Heart right ventricle (tissue), 16 donors: ENCODE measurements around the gene KIF18B. TPM values are rescaled to one million over a fixed set of nuclear protein-coding genes. Genes with fewer than 3 reads are reported as not detected.

Experiments used
- ATAC-seq, 8 donors: fragments of 200-7000 bp; cut with Tn5 transposase; one replicate each; pipeline ENCODE4 v1.9.1; 2020; ENCODE audit warnings: mild to moderate bottlenecking in 8 of 8, moderate library complexity in 8 of 8, moderate number of reproducible peaks in 1 of 8
- DNase-seq, 2 donors: peaks; one replicate each; pipeline ENCODE4 v3.0.0-alpha.2; 2020
- H3K27ac ChIP-seq, 10 donors: fragments of 200-600 bp; sonication (generic) in 2 of 10; one replicate each; pipeline versions ENCODE4 v1.5.0 to v1.8.0; 2020 to 2022; ENCODE audit warnings: mild to moderate bottlenecking in 3 of 10
- H3K27me3 ChIP-seq, 7 donors: fragments of 200-600 bp; one replicate each; pipeline ENCODE4 v1.8.0; 2021 to 2022; ENCODE audit warnings: mild to moderate bottlenecking in 2 of 7
- H3K36me3 ChIP-seq, 9 donors: fragments of 200-600 bp; sonication (generic) in 1 of 9; one replicate each; pipeline versions ENCODE4 v1.5.0 to v1.8.0; 2020 to 2022; ENCODE audit warnings: mild to moderate bottlenecking in 2 of 9
- H3K4me1 ChIP-seq, 9 donors: fragments of 200-600 bp; sonication (generic) in 1 of 9; one replicate each; pipeline versions ENCODE4 v1.5.0 to v1.8.0; 2020 to 2022; ENCODE audit warnings: mild to moderate bottlenecking in 4 of 9
- H3K4me3 ChIP-seq, 10 donors: fragments of 200-600 bp; sonication (generic) in 2 of 10; one replicate each; pipeline versions ENCODE4 v1.5.0 to v1.8.0; 2020 to 2022; ENCODE audit warnings: mild to moderate bottlenecking in 7 of 10, moderate library complexity in 2 of 10
- H3K9me3 ChIP-seq, 11 donors: fragments of 200-600 bp in 10 of 11; sonication (generic) in 2 of 11; one replicate each; pipeline versions ENCODE4 v1.5.0 to v1.8.0; 2013 to 2022; ENCODE audit warnings: mild to moderate bottlenecking in 2 of 11, control low read depth in 1 of 11, moderate library complexity in 1 of 11
- CTCF ChIP-seq, 9 donors: fragments of 200-600 bp; sonication (generic) in 2 of 9; IDR thresholded peaks; one replicate each; pipeline versions ENCODE4 v1.5.0 to v1.8.0; 2021 to 2022; ENCODE audit warnings: antibody characterized with exemption in 9 of 9, mild to moderate bottlenecking in 5 of 9, moderate library complexity in 1 of 9
- WGBS, 2 donors: extraction: QIAGEN DNeasy Blood & Tissue Kit; methylation state at CpG; one replicate each; pipeline ENCODE4 v1.1.7; 2013; ENCODE audit warnings: inconsistent platforms in 1 of 2; 5-methylcytosine and 5-hydroxymethylcytosine counted together
- intact Hi-C, 10 donors: fragments of 100-400 bp; cut with DNase I; formaldehyde crosslinking; loops; one replicate each; pipeline versions ENCODE4 v1.11.1 to v1.14.2; 2022
- polyA plus RNA-seq, 2 donors: library from polyadenylated mRNA; stranded (reverse); fragments of 200-250 nt; gene quantifications; one replicate each; pipeline ENCODE4 v1.2.3, GENCODE V29; 2013
- total RNA-seq, 10 donors: library from RNA; stranded (reverse); fragmentation: NEBNext Ultra II Directional in 3 of 10; extraction: Animal tissue kit (Norgen Biotek cat#: 25700) in 3 of 10; gene quantifications; one replicate each; pipeline versions ENCODE4 v1.2.1 to v1.2.4, GENCODE V29; 2021 to 2023
- donor health status: Arrhythmogenic right ventricular cardiomyopathy.
- donor health status: ischemic (EF 13 %, LVEDD 7.1; RV severe dilation, severe dysfunction).
- donor health status: healthy with polysubstance abuse.
- donor health status: DM: no; HTN: yes; CAD: no.
- donor health status: DM: no; HTN: no; CAD: no.
- donor health status: ischemic (EF 25% LVEDD 6.9; RV normal size, moderate dysfunction).
- donor health status: ischemic (EF 25% LVEDD 5.7; RV mildly dilated, moderate dysfunction).
- donor health status: healthy.
- donor health status: DM: yes; HTN: yes; CAD: no.
- donor health status: Ischemic cardiomyopathy.
- donor health status: ischemic (EF 35%, LVEDD 5.7; RV mildly dilated, moderate dysfunction).
- donor health status: nonischemic (EF 11% LVEDD 7.7; RV severe dilation, severe dysfunction).
- donor health status: DM: yes; HTN: yes; CAD: no.
- donor health status: PGD.
- donor health status: ischemic (EF 29% LVEDD 5.4; RV normal size, mild dysfunction).
- donor health status: nonischemic (EF 23%, LVEDD 6.1; RV moderate dilation, normal function).

Gene KIF18B
- total and polyA plus RNA-seq, 12 donors: 0.04 to 4.3 (median 0.20) TPM; not detected in 1

- no peak for TF ChIP-seq CTCF (IDR thresholded peaks at IDR 0.05)
- intact Hi-C loops: no loop called here
- H3K36me3 ChIP-seq: no peaks in the 10 kb centered on the region
- no peaks in the 10 kb centered on the region for H3K9me3 ChIP-seq
- ATAC-seq (peak; percentile 58 to 83 (median 78)), DNase-seq (peak; percentile 62 to 71)
- H3K27ac ChIP-seq: peak overlapping the region in 6 of 10 donors; percentile 28 to 65 (median 58)
- 40 to 56% methylated on average over 4 of the region's 4 CpGs for WGBS, 2 donors
- peaks cover 0 to 41% (median 17%) of the 10 kb centered on the region in 7 donors for H3K27me3 ChIP-seq
- H3K4me3 ChIP-seq: no peak overlapping the region
- H3K4me1 ChIP-seq: peaks cover 3 to 52% (median 24%) of the 10 kb centered on the region in 9 donors
These were observed 36.0 kb upstream of the KIF18B start for GRCh38 chr17:44983563-44983962.

- no peaks in the 10 kb centered on the region for H3K9me3 ChIP-seq
- ATAC-seq (no peak), DNase-seq (no peak)
- intact Hi-C loops: no loop called here
- no peak overlapping the region for H3K4me3 ChIP-seq
- H3K27me3 ChIP-seq: peaks cover 0 to 40% (median 14%) of the 10 kb centered on the region in 7 donors
- WGBS, 2 donors: 99 to 100% methylated on average over 3 of the region's 3 CpGs
- H3K4me1 ChIP-seq: peaks cover 6 to 56% (median 37%) of the 10 kb centered on the region in 9 donors
- no peak overlapping the region for H3K27ac ChIP-seq
- TF ChIP-seq CTCF (IDR thresholded peaks at IDR 0.05): no peak
- H3K36me3 ChIP-seq: no peaks in the 10 kb centered on the region
These were observed 34.6 kb upstream of the KIF18B start for GRCh38 chr17:44982113-44982702.

- no peaks in the 10 kb centered on the region for H3K36me3 ChIP-seq
- H3K27me3 ChIP-seq: peaks cover 0 to 37% (median 14%) of the 10 kb centered on the region in 7 donors
- ATAC-seq (no peak), DNase-seq (no peak)
- TF ChIP-seq CTCF (IDR thresholded peaks at IDR 0.05): no peak
- 48% methylated on average over 12 of the region's 12 CpGs for WGBS, 2 donors
- no peak overlapping the region for H3K4me3 ChIP-seq
- no peaks in the 10 kb centered on the region for H3K9me3 ChIP-seq
- peak overlapping the region in 7 of 10 donors; percentile 33 to 89 (median 82) for H3K27ac ChIP-seq
- H3K4me1 ChIP-seq: peaks cover 6 to 63% (median 41%) of the 10 kb centered on the region in 9 donors
- intact Hi-C loops: no loop called here
These were observed 33.8 kb upstream of the KIF18B start for GRCh38 chr17:44981221-44981968.

- no peak for TF ChIP-seq CTCF (IDR thresholded peaks at IDR 0.05)
- intact Hi-C loops: loop anchor here in 3 of 10 donors (5.0 kb wide), 1 partner anchor 38 kb away; no protein-coding TSS in a partner anchor
- peak overlapping the region in 9 of 10 donors; percentile 53 to 89 (median 81) for H3K27ac ChIP-seq
- WGBS, 2 donors: 19 to 34% methylated on average over 9 of the region's 9 CpGs
- peaks cover 6 to 68% (median 41%) of the 10 kb centered on the region in 9 donors for H3K4me1 ChIP-seq
- H3K4me3 ChIP-seq: no peak overlapping the region
- no peaks in the 10 kb centered on the region for H3K9me3 ChIP-seq
- H3K36me3 ChIP-seq: no peaks in the 10 kb centered on the region
- peaks cover 0 to 35% (median 10%) of the 10 kb centered on the region in 7 donors for H3K27me3 ChIP-seq
- ATAC-seq: peak; percentile 4 to 73 (median 58)
- DNase-seq: peak; percentile 28 to 49
These were observed 31.9 kb upstream of the KIF18B start for GRCh38 chr17:44979426-44979995.
